K562 (cell line): ENCODE data around the gene SLITRK3. TPM values are rescaled to one million over a fixed set of nuclear protein-coding genes. Genes with fewer than 3 reads are reported as not detected.

ENCODE experiments used
- CHD4 ChIP-seq: fragments of 200-600 bp; sonication (generic); IDR thresholded peaks from 3 replicates; pipeline ENCODE4 v1.6.1; 2012; ENCODE audit warnings: low read depth, mild to moderate bottlenecking, mixed read lengths, low read length, inconsistent platforms; ENCODE audit not compliant: insufficient read depth, insufficient replicate concordance, poor library complexity, severe bottlenecking
- MAFK ChIP-seq: IDR thresholded peaks from 2 replicates; pipeline ENCODE4 v1.6.1; 2011; ENCODE audit warnings: low read length, improper control_type of control experiment
- MCM7 ChIP-seq, 2 experiments: fragments of 450-650 bp; IDR thresholded peaks; 2 replicates each; pipeline ENCODE4 v1.6.1; 2016 to 2018
- RBM22 ChIP-seq: fragments of 200-400 bp; formaldehyde crosslinking; IDR thresholded peaks from 2 replicates; pipeline ENCODE4 v1.6.1; 2018; ENCODE audit warnings: low read length, low read depth; ENCODE audit not compliant: poor library complexity, severe bottlenecking
- polyA plus RNA-seq, 8 experiments: library from polyadenylated mRNA; depleted of rRNA in 4 of 8; stranded (reverse) in 5 of 8; unstranded in 3 of 8; fragments of >200 nt; fragmentation: Nextera tagmentation in 2 of 8; fragmentation: Illumina TruSeq in 1 of 8; extraction: Ambion mirVana in 2 of 8; extraction: Trizol in 1 of 8; gene quantifications; 2 replicates each; pipeline versions ENCODE4 v1.2.1 to v1.2.3, GENCODE V29; 2011 to 2014; ENCODE audit warnings: inconsistent platforms in 1 of 8, missing spikeins in 1 of 8
- total RNA-seq, 7 experiments: library from RNA; depleted of rRNA in 6 of 7; stranded (reverse); fragments of >200 nt in 6 of 7; fragmentation: Illumina TruSeq in 2 of 7; extraction: Trizol in 2 of 7; gene quantifications; 2 replicates each; pipeline versions ENCODE4 v1.2.1 to v1.2.3, GENCODE V29; 2011 to 2021; ENCODE audit warnings: low replicate concordance in 1 of 7
- TF ChIP-seq, protein P1 (sequence below), 2 experiments: fragments of 450-650 bp; IDR thresholded peaks; 2 replicates each; pipeline ENCODE4 v1.6.1; 2016; ENCODE audit warnings: mild to moderate bottlenecking in 2 of 2, borderline replicate concordance in 1 of 2, low read depth in 1 of 2, moderate library complexity in 1 of 2
- TF ChIP-seq, protein P2 (sequence below): fragments of 450-650 bp; conservative IDR thresholded peaks from 2 replicates; pipeline ENCODE4 v1.6.1; 2016; ENCODE audit warnings: missing genetic modification characterization, low read depth, mild to moderate bottlenecking, missing compliant biosample characterization, moderate library complexity
- TF ChIP-seq, protein P3 (sequence below), 2 experiments: IDR thresholded peaks; 2 replicates each; pipeline ENCODE4 v1.6.1; 2011; ENCODE audit warnings: borderline replicate concordance in 1 of 2, control low read depth in 1 of 2, low read depth in 1 of 2, low read length in 1 of 2, mild to moderate bottlenecking in 1 of 2, mixed read lengths in 1 of 2, moderate library complexity in 1 of 2; ENCODE audit not compliant: insufficient read depth in 1 of 2, insufficient read length in 1 of 2, poor library complexity in 1 of 2, severe bottlenecking in 1 of 2; ENCODE audit errors: extremely low read depth in 1 of 2

Gene SLITRK3
- total and polyA plus RNA-seq, 9 of the 15 experiments (the other 6 are each of a cell fraction or from before 2014, with no cell fraction given): not detected

DNA sequence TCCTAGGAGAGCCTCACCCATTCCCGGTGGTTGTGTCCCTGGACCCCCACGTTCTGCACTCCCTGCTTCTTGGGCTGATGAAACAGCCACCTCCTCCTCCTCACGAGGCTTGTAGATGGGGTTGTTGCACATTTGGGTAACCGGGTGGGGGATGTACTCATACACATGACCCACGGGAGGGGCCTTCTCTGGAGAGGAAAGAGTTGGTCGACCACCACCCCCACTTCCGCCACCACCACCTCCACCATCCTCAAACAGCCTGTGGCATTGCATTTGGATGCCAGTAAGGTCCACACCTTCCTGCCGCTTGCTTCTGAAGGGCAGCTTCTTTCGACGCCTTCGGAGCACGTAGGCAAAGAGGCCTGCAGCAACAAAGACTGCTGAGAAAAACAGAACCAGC, 7.7 kb downstream of the SLITRK3 start (continued):
- TF ChIP-seq, protein P1, sequence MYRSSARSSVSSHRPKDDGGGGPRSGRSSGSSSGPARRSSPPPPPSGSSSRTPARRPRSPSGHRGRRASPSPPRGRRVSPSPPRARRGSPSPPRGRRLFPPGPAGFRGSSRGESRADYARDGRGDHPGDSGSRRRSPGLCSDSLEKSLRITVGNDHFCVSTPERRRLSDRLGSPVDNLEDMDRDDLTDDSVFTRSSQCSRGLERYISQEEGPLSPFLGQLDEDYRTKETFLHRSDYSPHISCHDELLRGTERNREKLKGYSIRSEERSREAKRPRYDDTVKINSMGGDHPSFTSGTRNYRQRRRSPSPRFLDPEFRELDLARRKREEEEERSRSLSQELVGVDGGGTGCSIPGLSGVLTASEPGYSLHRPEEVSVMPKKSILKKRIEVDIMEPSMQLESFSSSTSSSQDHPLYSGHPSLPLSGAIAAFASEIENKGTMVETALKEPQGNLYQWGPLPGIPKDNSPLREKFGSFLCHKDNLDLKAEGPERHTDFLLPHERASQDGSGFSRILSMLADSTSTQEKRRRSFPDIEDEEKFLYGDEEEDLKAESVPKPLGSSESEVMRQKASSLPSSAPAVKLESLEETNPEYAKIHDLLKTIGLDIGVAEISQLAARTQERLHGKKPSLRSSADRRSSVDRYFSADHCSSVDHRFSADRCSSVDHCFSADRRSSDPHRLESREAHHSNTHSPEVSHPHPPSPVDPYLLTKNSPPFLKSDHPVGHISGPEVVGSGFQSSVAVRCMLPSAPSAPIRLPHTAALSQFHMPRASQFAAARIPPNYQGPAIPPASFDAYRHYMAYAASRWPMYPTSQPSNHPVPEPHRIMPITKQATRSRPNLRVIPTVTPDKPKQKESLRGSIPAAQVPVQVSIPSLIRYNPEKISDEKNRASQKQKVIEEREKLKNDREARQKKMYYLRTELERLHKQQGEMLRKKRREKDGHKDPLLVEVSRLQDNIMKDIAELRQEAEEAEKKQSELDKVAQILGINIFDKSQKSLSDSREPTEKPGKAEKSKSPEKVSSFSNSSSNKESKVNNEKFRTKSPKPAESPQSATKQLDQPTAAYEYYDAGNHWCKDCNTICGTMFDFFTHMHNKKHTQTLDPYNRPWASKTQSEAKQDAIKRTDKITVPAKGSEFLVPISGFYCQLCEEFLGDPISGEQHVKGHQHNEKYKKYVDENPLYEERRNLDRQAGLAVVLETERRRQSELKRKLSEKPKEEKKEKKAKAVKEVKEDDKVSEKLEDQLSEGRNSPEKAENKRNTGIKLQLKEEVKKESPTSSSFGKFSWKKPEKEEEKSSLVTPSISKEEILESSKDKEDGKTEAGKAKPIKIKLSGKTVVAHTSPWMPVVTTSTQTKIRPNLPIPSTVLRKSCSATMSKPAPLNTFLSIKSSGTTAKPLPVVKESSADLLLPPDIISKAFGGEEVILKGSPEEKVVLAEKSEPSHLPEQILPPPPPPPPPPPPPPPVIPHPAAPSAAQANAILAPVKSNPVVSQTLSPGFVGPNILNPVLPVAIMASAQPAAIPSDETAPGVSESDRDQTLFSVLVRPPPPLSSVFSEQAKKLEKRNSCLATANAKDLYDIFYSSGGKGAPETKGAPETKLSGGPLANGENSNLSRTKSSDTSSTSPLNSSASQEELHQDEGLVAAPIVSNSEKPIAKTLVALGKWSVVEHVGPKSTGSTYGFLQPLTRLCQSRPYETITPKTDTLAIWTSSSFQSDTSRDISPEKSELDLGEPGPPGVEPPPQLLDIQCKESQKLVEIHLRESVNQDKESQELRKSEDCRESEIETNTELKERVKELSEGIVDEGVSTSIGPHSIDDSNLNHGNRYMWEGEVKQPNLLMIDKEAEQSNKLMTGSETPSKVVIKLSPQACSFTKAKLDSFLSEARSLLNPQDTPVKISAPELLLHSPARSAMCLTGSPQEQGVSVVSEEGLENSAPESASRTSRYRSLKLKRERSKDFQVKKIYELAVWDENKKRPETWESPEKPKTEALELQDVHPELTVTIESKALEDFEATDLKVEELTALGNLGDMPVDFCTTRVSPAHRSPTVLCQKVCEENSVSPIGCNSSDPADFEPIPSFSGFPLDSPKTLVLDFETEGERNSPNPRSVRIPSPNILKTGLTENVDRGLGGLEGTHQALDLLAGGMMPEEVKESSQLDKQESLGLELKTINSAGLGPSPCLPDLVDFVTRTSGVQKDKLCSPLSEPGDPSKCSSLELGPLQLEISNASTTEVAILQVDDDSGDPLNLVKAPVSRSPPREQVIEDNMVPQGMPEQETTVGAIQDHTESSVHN (IDR thresholded peaks at IDR 0.05; ENCODE audit: borderline replicate concordance in 1 of 2, low read depth in 1 of 2): no peak
- TF ChIP-seq MCM7 (IDR thresholded peaks at IDR 0.05) (no peak), RBM22 (no peak), MAFK (no peak), CHD4 (no peak)
- TF ChIP-seq, protein P2, sequence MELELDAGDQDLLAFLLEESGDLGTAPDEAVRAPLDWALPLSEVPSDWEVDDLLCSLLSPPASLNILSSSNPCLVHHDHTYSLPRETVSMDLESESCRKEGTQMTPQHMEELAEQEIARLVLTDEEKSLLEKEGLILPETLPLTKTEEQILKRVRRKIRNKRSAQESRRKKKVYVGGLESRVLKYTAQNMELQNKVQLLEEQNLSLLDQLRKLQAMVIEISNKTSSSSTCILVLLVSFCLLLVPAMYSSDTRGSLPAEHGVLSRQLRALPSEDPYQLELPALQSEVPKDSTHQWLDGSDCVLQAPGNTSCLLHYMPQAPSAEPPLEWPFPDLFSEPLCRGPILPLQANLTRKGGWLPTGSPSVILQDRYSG (tag): no peak
- TF ChIP-seq, protein P3, sequence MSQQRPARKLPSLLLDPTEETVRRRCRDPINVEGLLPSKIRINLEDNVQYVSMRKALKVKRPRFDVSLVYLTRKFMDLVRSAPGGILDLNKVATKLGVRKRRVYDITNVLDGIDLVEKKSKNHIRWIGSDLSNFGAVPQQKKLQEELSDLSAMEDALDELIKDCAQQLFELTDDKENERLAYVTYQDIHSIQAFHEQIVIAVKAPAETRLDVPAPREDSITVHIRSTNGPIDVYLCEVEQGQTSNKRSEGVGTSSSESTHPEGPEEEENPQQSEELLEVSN (IDR thresholded peaks at IDR 0.05; ENCODE audit: borderline replicate concordance in 1 of 2, extremely low read depth in 1 of 2, insufficient read depth in 1 of 2, insufficient read length in 1 of 2, low read depth in 1 of 2, low read length in 1 of 2, poor library complexity in 1 of 2, severe bottlenecking in 1 of 2): no peak
